H9 (cell line): ENCODE measurements around the gene LRTM2. TPM values are rescaled to one million over a fixed set of nuclear protein-coding genes. Genes with fewer than 3 reads are reported as not detected.
A peak's percentile ranks its signal among the peaks of the same experiment; 100 is the strongest.

Source experiments
- DNase-seq: peaks from one replicate; pipeline ENCODE4 v3.0.0-alpha.2; 2017
- H2AFZ ChIP-seq: one replicate; pipeline ENCODE4 v1.6.1; 2013; ENCODE audit warnings: mild to moderate bottlenecking, low read length, control low read depth, moderate library complexity
- H2AK5ac ChIP-seq: 2 replicates; pipeline ENCODE4 v1.6.1; 2013; ENCODE audit warnings: low read length, control low read depth, mixed read lengths; ENCODE audit not compliant: insufficient read length
- H2BK120ac ChIP-seq: one replicate; pipeline ENCODE4 v1.6.1; 2013; ENCODE audit warnings: low read depth, mild to moderate bottlenecking, low read length, control low read depth, inconsistent platforms; ENCODE audit not compliant: poor library complexity, severe bottlenecking
- H2BK12ac ChIP-seq: 2 replicates; pipeline ENCODE4 v1.6.1; 2013; ENCODE audit warnings: low read length, control low read depth, mixed read lengths, low read depth; ENCODE audit not compliant: insufficient read length
- H2BK15ac ChIP-seq: 2 replicates; pipeline ENCODE4 v1.6.1; 2013; ENCODE audit warnings: low read depth, low read length, control low read depth
- H2BK20ac ChIP-seq: one replicate; pipeline ENCODE4 v1.6.1; 2013; ENCODE audit warnings: low read depth, mild to moderate bottlenecking, low read length, control low read depth, inconsistent platforms; ENCODE audit not compliant: poor library complexity, severe bottlenecking
- H2BK5ac ChIP-seq: 2 replicates; pipeline ENCODE4 v1.6.1; 2013; ENCODE audit warnings: low read length, control low read depth, mixed read lengths; ENCODE audit not compliant: insufficient read length
- H3K14ac ChIP-seq: 2 replicates; pipeline ENCODE4 v1.6.1; 2013; ENCODE audit warnings: low read length, control low read depth; ENCODE audit not compliant: insufficient read depth
- H3K18ac ChIP-seq: 2 replicates; pipeline ENCODE4 v1.6.1; 2013; ENCODE audit warnings: low read depth, mild to moderate bottlenecking, mixed read lengths, low read length, control low read depth; ENCODE audit not compliant: insufficient read length
- H3K23ac ChIP-seq: 2 replicates; pipeline ENCODE4 v1.6.1; 2013; ENCODE audit warnings: low read length, control low read depth, mixed read lengths, low read depth; ENCODE audit not compliant: insufficient read length
- H3K23me2 ChIP-seq: 2 replicates; pipeline ENCODE4 v1.6.1; 2013; ENCODE audit warnings: low read depth, mild to moderate bottlenecking, mixed read lengths, low read length, control low read depth; ENCODE audit not compliant: insufficient read length, poor library complexity, severe bottlenecking
- H3K27ac ChIP-seq: 2 replicates; pipeline ENCODE4 v1.5.1; 2013; ENCODE audit warnings: low read length, control low read depth, mixed read lengths, low read depth; ENCODE audit not compliant: insufficient read length
- H3K27me3 ChIP-seq: 2 replicates; pipeline ENCODE4 v1.6.1; 2013; ENCODE audit warnings: low read length, control low read depth, inconsistent platforms; ENCODE audit not compliant: insufficient read depth
- H3K4ac ChIP-seq: 2 replicates; pipeline ENCODE4 v1.6.1; 2013; ENCODE audit warnings: low read depth, mild to moderate bottlenecking, control low read depth, inconsistent platforms, low read length, moderate library complexity
- H3K4me1 ChIP-seq: 2 replicates; pipeline ENCODE4 v1.6.1; 2013; ENCODE audit warnings: low read length, control low read depth, inconsistent platforms; ENCODE audit not compliant: insufficient read depth
- H3K4me2 ChIP-seq: 2 replicates; pipeline ENCODE4 v1.6.1; 2013; ENCODE audit warnings: low read length, control low read depth, mixed read lengths; ENCODE audit not compliant: insufficient read length, insufficient read depth
- H3K56ac ChIP-seq: 2 replicates; pipeline ENCODE4 v1.6.1; 2013; ENCODE audit warnings: low read depth, mild to moderate bottlenecking, mixed read lengths, low read length, control low read depth; ENCODE audit not compliant: insufficient read length
- H3K79me1 ChIP-seq: 2 replicates; pipeline ENCODE4 v1.6.1; 2013; ENCODE audit warnings: low read depth, mild to moderate bottlenecking, moderate library complexity, low read length, control low read depth, inconsistent platforms; ENCODE audit not compliant: insufficient read depth, poor library complexity, severe bottlenecking
- H3K79me2 ChIP-seq: 2 replicates; pipeline ENCODE4 v1.6.1; 2013; ENCODE audit warnings: low read length, control low read depth, inconsistent platforms; ENCODE audit not compliant: insufficient read depth
- H3K9ac ChIP-seq: 2 replicates; pipeline ENCODE4 v1.6.1; 2013; ENCODE audit warnings: low read length, control low read depth, mixed read lengths; ENCODE audit not compliant: insufficient read length; ENCODE audit errors: extremely low read depth
- H3K9me3 ChIP-seq: one replicate; pipeline ENCODE4 v1.6.1; 2013; ENCODE audit warnings: low read depth, low read length, inconsistent platforms; ENCODE audit not compliant: control insufficient read depth
- H3T11ph ChIP-seq: one replicate; pipeline ENCODE4 v1.6.1; 2013; ENCODE audit warnings: mild to moderate bottlenecking, low read length, control low read depth, inconsistent platforms
- H4K20me1 ChIP-seq: one replicate; pipeline ENCODE4 v1.6.1; 2013; ENCODE audit not compliant: control insufficient read depth, insufficient read length, insufficient read depth
- H4K5ac ChIP-seq: 2 replicates; pipeline ENCODE4 v1.6.1; 2013; ENCODE audit warnings: low read depth, mild to moderate bottlenecking, mixed read lengths, low read length, control low read depth; ENCODE audit not compliant: insufficient read length
- H4K8ac ChIP-seq: replicated peaks from 2 replicates; pipeline ENCODE4 v1.6.1; 2013; ENCODE audit warnings: low read length, control low read depth, mixed read lengths, low read depth; ENCODE audit not compliant: insufficient read length
- H4K91ac ChIP-seq: 2 replicates; pipeline ENCODE4 v1.6.1; 2013; ENCODE audit warnings: low read depth, mild to moderate bottlenecking, moderate library complexity, mixed read lengths, low read length, control low read depth; ENCODE audit not compliant: insufficient read length
- H3K27ac Mint-ChIP-seq, 3 experiments: 2 replicates in 2 of 3; 3 replicates in 1 of 3; pipeline ENCODE4 v1.8.0; 2020 to 2021; ENCODE audit warnings: mixed read lengths in 3 of 3, mild to moderate bottlenecking in 1 of 3, moderate library complexity in 1 of 3
- H3K27me3 Mint-ChIP-seq: 2 replicates; pipeline ENCODE4 v1.8.0; 2021; ENCODE audit warnings: low read depth, mild to moderate bottlenecking, moderate library complexity, mixed read lengths
- H3K36me3 Mint-ChIP-seq, 3 experiments: 2 replicates in 2 of 3; 3 replicates in 1 of 3; pipeline ENCODE4 v1.8.0; 2020 to 2021; ENCODE audit warnings: low read depth in 3 of 3, mixed read lengths in 3 of 3; ENCODE audit not compliant: insufficient read depth in 1 of 3
- H3K4me1 Mint-ChIP-seq, 2 experiments: 2 replicates each; pipeline ENCODE4 v1.8.0; 2020; ENCODE audit warnings: mixed read lengths in 2 of 2
- H3K4me3 Mint-ChIP-seq, 2 experiments: 2 replicates in 1 of 2; 3 replicates in 1 of 2; pipeline ENCODE4 v1.8.0; 2020 to 2021; ENCODE audit warnings: mild to moderate bottlenecking in 2 of 2, mixed read lengths in 2 of 2, moderate library complexity in 1 of 2
- H3K9me3 Mint-ChIP-seq, 2 experiments: 2 replicates in 1 of 2; 3 replicates in 1 of 2; pipeline ENCODE4 v1.8.0; 2020; ENCODE audit warnings: mild to moderate bottlenecking in 2 of 2, mixed read lengths in 2 of 2, moderate library complexity in 1 of 2
- WGBS: extraction: QIAGEN DNeasy Blood & Tissue Kit; methylation state at CpG from one replicate; pipeline ENCODE4 v1.1.7; 2013; ENCODE audit warnings: missing lambda C conversion rate, low lambda C conversion rate, mixed read lengths; ENCODE audit not compliant: insufficient read length; ENCODE audit errors: extremely low coverage; 5-methylcytosine and 5-hydroxymethylcytosine counted together
- total RNA-seq: library from RNA; stranded (reverse); gene quantifications from 2 replicates; pipeline ENCODE4 v1.2.1, GENCODE V29; 2021
- TF ChIP-seq, protein P1 (sequence below): fragments of 200-600 bp; sonication (generic); conservative IDR thresholded peaks from 3 replicates; pipeline ENCODE4 v1.8.0; 2021; ENCODE audit warnings: antibody characterized with exemption, mild to moderate bottlenecking

Gene LRTM2
- total RNA-seq, 1 experiment from 2014 or later: not detected

GRCh38 chr12:1859643-1860042, 39.3 kb downstream of the LRTM2 start:
- Mint-ChIP-seq H3K9me3 (no peaks in the 10 kb centered on the region), H3K36me3 (no peaks in the 10 kb centered on the region), H3K27ac (no peak overlapping the region), H3K4me1 (no peaks in the 10 kb centered on the region), H3K27me3 (peaks cover 2% of the 10 kb centered on the region), H3K4me3 (no peak overlapping the region)
- WGBS: no CpG with 5 or more reads among the region's 7 CpGs
- no peak overlapping the region for H3K9ac ChIP-seq
- H3K18ac ChIP-seq: no peak overlapping the region
- no peak overlapping the region for H3K27ac ChIP-seq
- H3K79me1 ChIP-seq: no peaks in the 10 kb centered on the region
- no peak overlapping the region for H3K56ac ChIP-seq
- H2BK5ac ChIP-seq: no peak overlapping the region
- no peak overlapping the region for H4K5ac ChIP-seq
- H3T11ph ChIP-seq: no peak overlapping the region
- no peaks in the 10 kb centered on the region for H3K79me2 ChIP-seq
- no peak overlapping the region for H4K8ac ChIP-seq
- no peak overlapping the region for H4K91ac ChIP-seq
- no peak overlapping the region for H3K4ac ChIP-seq
- no peak overlapping the region for H2BK120ac ChIP-seq
- no peaks in the 10 kb centered on the region for H3K9me3 ChIP-seq
- peak; percentile 29 for DNase-seq
- no peaks in the 10 kb centered on the region for H4K20me1 ChIP-seq
- no peaks in the 10 kb centered on the region for H3K23me2 ChIP-seq
- no peak overlapping the region for H3K4me2 ChIP-seq
- TF ChIP-seq, protein P1, sequence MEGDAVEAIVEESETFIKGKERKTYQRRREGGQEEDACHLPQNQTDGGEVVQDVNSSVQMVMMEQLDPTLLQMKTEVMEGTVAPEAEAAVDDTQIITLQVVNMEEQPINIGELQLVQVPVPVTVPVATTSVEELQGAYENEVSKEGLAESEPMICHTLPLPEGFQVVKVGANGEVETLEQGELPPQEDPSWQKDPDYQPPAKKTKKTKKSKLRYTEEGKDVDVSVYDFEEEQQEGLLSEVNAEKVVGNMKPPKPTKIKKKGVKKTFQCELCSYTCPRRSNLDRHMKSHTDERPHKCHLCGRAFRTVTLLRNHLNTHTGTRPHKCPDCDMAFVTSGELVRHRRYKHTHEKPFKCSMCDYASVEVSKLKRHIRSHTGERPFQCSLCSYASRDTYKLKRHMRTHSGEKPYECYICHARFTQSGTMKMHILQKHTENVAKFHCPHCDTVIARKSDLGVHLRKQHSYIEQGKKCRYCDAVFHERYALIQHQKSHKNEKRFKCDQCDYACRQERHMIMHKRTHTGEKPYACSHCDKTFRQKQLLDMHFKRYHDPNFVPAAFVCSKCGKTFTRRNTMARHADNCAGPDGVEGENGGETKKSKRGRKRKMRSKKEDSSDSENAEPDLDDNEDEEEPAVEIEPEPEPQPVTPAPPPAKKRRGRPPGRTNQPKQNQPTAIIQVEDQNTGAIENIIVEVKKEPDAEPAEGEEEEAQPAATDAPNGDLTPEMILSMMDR: no peak
- no peak overlapping the region for H2AFZ ChIP-seq
- no peak overlapping the region for H2AK5ac ChIP-seq
- no peaks in the 10 kb centered on the region for H3K4me1 ChIP-seq
- no peak overlapping the region for H3K23ac ChIP-seq
- no peak overlapping the region for H2BK15ac ChIP-seq
- H3K27me3 ChIP-seq: no peaks in the 10 kb centered on the region
- no peak overlapping the region for H3K14ac ChIP-seq
- no peak overlapping the region for H2BK20ac ChIP-seq
- H2BK12ac ChIP-seq: no peak overlapping the region
